Lower leg skin (tissue), 3 donors: Measurements from ENCODE around the gene AGPS.
"Not testable (repeated sequence)": the region's sequence is repeated elsewhere in the genome, so short reads cannot be mapped to it uniquely, and the experiment has no call there.

Experiments
- CTCF ChIP-seq, 3 donors: fragments of 450-650 bp; IDR thresholded peaks; one replicate each; pipeline ENCODE4 v1.5.1; 2016; ENCODE audit warnings: antibody characterized with exemption in 3 of 3, mild to moderate bottlenecking in 3 of 3, moderate library complexity in 2 of 3
- POLR2A ChIP-seq, 2 donors: fragments of 450-650 bp; IDR thresholded peaks; one replicate each; pipeline ENCODE4 v1.6.1; 2016 to 2017; ENCODE audit warnings: antibody characterized with exemption in 2 of 2, mild to moderate bottlenecking in 1 of 2, moderate library complexity in 1 of 2

GRCh38 chr2:177365764-177366163, 26.8 kb upstream of the AGPS start:
- TF ChIP-seq POLR2A, CTCF (IDR thresholded peaks at IDR 0.05): not testable (repeated sequence)
